Measurements from ENCODE around the gene ESPNL. TPM values are rescaled to one million over a fixed set of nuclear protein-coding genes. Genes with fewer than 3 reads are reported as not detected.

ESPNL gene
- total RNA-seq, 1 donor from 2014 or later = not detected

GRCh38 chr2:238140040-238140439, 39.9 kb downstream of the ESPNL start:
- no peak for DNase-seq (ENCODE audit: low read depth in 2 of 2)

GRCh38 chr2:238140721-238141540, 40.8 kb downstream of the ESPNL start:
- DNase-seq (ENCODE audit: low read depth in 2 of 2) = no peak

GRCh38 chr2:238141541-238142318, 41.6 kb downstream of the ESPNL start:
- peak in 1 of 2 donors; percentile 23 for DNase-seq (ENCODE audit: low read depth in 2 of 2)

GRCh38 chr2:238142382-238143205, 42.5 kb downstream of the ESPNL start:
- DNase-seq (ENCODE audit: low read depth in 2 of 2) = no peak

- DNase-seq (ENCODE audit: low read depth in 2 of 2) = peak in 1 of 2 donors; percentile 31
Measured at GRCh38 chr2:238143239-238143951, 43.3 kb downstream of the ESPNL start.

- DNase-seq (ENCODE audit: low read depth in 2 of 2) = no peak
Measured at GRCh38 chr2:238144262-238144661, 44.1 kb downstream of the ESPNL start.

GRCh38 chr2:238145046-238145445, 44.9 kb downstream of the ESPNL start:
- DNase-seq (ENCODE audit: low read depth in 2 of 2) = no peak

GRCh38 chr2:238145851-238146250, 45.7 kb downstream of the ESPNL start:
- DNase-seq (ENCODE audit: low read depth in 2 of 2) = no peak

- no peak for DNase-seq (ENCODE audit: low read depth in 2 of 2)
Measured at GRCh38 chr2:238146884-238147544, 46.9 kb downstream of the ESPNL start.

GRCh38 chr2:238148981-238149380, 48.8 kb downstream of the ESPNL start:
- DNase-seq (ENCODE audit: low read depth in 2 of 2) = no peak

GRCh38 chr2:238149841-238150572, 49.9 kb downstream of the ESPNL start:
- DNase-seq (ENCODE audit: low read depth in 2 of 2) = no peak

GRCh38 chr2:238150686-238151085, 50.5 kb downstream of the ESPNL start:
- no peak for DNase-seq (ENCODE audit: low read depth in 2 of 2)

- no peak for DNase-seq (ENCODE audit: low read depth in 2 of 2)
Measured at GRCh38 chr2:238151205-238151604, 51.1 kb downstream of the ESPNL start.

GRCh38 chr2:238151628-238152235, 51.6 kb downstream of the ESPNL start:
- no peak for DNase-seq (ENCODE audit: low read depth in 2 of 2)

GRCh38 chr2:238152771-238153688, 52.9 kb downstream of the ESPNL start:
- no peak for DNase-seq (ENCODE audit: low read depth in 2 of 2)

GRCh38 chr2:238154570-238154969, 54.4 kb downstream of the ESPNL start:
- DNase-seq (ENCODE audit: low read depth in 2 of 2) = no peak

GRCh38 chr2:238155051-238155760, 55.1 kb downstream of the ESPNL start:
- no peak for DNase-seq (ENCODE audit: low read depth in 2 of 2)

All from dermis microvascular lymphatic vessel endothelial cell (primary cell).